Suprapubic skin (tissue), 4 donors: Measurements from ENCODE around the gene SLC25A29.
A peak's percentile ranks its signal among the peaks of the same experiment; 100 is the strongest.

Experiments
- EP300 ChIP-seq: sonication (generic); formaldehyde crosslinking; IDR thresholded peaks from one replicate; pipeline ENCODE4 v1.6.1; 2017; ENCODE audit warnings: antibody characterized with exemption
- POLR2A ChIP-seq, 2 donors: fragments of 450-650 bp; IDR thresholded peaks; one replicate each; pipeline ENCODE4 v1.6.1; 2017; ENCODE audit warnings: antibody characterized with exemption in 2 of 2, mild to moderate bottlenecking in 2 of 2, moderate library complexity in 2 of 2
- POLR2AphosphoS5 ChIP-seq, 3 donors: sonication (generic); formaldehyde crosslinking; IDR thresholded peaks; one replicate each; pipeline ENCODE4 v1.6.1; 2017; ENCODE audit warnings: antibody characterized with exemption in 3 of 3
- TF ChIP-seq, protein P1 (sequence below), 2 donors: fragments of 200-600 bp in 1 of 2; fragments of 450-650 bp in 1 of 2; sonication (generic) in 1 of 2; IDR thresholded peaks; one replicate each; pipeline ENCODE4 v1.5.1; 2016 to 2019; ENCODE audit warnings: antibody characterized with exemption in 2 of 2, mild to moderate bottlenecking in 1 of 2, moderate library complexity in 1 of 2

DNA sequence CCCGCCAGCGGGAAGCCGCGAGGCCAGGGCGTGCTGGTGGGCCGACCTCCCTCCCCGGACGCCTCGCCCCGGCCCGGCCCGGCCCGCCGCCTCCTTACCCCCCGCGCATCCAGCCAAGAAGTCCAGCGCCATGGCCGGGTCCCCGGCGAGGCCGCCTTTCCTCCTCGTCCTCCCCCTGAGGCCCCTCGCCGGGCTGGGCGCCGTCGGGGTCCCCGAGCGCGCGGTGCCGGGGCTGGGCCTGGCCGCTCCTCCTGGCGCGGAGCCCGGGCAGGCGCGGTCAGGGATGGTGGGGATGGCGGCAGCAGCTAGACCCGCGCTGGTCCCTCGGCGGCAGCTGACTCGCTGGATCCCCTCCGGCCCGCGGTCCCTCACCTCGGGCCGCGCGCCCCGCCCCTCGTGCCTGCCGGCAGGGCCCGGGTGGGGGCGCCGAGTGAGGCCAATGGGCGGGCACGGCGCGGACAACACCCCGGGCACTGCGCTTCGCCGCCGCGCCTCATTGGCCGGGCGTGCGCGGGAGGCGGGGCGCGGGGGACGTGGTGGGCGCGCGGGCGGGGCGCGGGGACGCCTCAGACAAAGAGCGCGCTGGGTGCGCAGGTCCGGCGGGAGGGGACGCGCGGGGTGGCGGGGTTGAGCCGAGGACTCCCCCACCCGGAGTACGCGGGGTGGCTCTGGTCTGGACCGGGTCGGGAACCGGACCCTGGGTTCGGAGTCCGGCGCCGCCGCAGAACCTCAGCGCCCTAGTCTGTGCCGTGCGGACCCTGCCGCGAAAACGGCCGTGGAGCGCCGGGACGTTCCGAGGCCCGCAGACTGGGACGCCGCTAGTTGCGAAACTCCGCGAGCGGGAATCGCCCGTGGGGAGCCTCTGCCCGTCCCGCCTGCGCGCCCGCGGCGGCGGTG, at the start of gene SLC25A29:
- TF ChIP-seq, protein P1, sequence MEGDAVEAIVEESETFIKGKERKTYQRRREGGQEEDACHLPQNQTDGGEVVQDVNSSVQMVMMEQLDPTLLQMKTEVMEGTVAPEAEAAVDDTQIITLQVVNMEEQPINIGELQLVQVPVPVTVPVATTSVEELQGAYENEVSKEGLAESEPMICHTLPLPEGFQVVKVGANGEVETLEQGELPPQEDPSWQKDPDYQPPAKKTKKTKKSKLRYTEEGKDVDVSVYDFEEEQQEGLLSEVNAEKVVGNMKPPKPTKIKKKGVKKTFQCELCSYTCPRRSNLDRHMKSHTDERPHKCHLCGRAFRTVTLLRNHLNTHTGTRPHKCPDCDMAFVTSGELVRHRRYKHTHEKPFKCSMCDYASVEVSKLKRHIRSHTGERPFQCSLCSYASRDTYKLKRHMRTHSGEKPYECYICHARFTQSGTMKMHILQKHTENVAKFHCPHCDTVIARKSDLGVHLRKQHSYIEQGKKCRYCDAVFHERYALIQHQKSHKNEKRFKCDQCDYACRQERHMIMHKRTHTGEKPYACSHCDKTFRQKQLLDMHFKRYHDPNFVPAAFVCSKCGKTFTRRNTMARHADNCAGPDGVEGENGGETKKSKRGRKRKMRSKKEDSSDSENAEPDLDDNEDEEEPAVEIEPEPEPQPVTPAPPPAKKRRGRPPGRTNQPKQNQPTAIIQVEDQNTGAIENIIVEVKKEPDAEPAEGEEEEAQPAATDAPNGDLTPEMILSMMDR (IDR thresholded peaks at IDR 0.05), result no peak
- TF ChIP-seq POLR2AphosphoS5 (IDR thresholded peaks at IDR 0.05) (peak in 2 of 3 donors; percentile 51 to 53), POLR2A (IDR thresholded peaks at IDR 0.05) (peak in 1 of 2 donors; percentile 59), EP300 (no peak)
